ENCODE data around the gene ICA1.

The ICA1 gene

DNA sequence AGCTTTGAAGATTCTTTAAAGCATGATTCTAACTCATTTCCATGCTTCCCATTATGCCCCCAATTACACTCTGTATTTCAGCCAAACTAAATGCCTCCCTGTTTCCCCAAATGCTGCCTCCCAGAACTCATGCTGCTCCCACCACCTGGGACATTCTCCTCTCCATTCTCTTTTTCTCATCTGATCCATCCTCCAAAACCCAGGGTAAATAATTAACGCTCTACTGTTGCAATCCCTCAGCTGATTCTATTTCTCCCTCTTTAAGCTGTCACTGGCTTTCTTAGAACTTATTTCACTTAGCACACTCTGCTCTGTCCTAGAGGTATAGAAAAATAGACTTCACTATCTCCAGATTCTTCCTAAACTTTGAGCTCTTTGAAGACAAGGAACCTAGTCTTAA lies 104.7 kb downstream of the ICA1 start:
- DNase-seq, result no peak

DNA sequence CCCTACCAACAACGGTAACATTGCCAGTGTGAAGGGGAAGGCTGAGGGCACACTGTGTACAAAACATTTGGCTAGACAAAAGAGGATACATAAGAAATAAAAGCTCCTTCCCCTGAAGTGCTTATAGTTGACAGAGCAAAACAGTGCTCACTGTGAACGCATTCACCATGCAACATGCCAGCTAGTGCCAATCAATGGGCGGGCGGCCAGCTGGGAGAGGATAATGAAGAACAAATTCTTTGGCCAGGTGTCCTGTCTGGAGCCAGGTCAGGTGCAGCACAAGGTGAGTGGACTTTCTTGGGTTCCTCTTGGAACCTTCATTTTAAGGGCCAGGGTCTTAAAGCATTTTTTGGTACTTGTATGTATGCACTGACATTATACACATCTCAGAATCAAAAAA lies 106.1 kb downstream of the ICA1 start:
- no peak for DNase-seq

- DNase-seq, result no peak
These were observed 107.7 kb downstream of the ICA1 start for GRCh38 chr7:8154272-8154671.

DNA sequence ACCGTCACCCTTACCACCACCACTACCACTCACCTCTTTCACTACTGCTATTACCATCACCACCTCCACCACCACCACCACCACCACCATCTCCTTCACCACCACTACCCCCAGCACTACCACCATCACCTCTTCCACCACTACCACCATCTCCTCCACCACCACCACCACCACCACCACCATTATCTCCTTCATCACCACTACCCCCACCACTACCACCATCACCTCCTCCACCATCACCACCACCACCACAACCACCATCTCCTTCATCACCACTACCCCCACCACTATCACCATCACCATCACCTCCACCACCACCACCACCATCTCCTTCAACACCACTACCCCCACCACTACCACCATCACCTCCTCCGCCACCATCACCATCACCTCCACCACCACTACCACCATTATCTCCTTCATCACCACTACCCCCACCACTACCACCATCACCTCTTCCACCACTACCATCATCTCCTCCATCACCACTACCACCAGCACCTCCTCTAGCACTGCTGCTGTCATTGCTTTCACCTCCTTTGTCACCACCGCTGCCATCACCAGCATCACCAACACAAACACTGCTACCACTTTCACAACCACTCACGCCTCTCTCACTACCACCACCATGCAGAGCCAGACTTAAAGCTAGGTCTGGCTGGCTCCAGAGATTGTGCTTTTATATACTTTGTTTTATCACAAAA lies 109.3 kb downstream of the ICA1 start:
- no peak for DNase-seq

DNA sequence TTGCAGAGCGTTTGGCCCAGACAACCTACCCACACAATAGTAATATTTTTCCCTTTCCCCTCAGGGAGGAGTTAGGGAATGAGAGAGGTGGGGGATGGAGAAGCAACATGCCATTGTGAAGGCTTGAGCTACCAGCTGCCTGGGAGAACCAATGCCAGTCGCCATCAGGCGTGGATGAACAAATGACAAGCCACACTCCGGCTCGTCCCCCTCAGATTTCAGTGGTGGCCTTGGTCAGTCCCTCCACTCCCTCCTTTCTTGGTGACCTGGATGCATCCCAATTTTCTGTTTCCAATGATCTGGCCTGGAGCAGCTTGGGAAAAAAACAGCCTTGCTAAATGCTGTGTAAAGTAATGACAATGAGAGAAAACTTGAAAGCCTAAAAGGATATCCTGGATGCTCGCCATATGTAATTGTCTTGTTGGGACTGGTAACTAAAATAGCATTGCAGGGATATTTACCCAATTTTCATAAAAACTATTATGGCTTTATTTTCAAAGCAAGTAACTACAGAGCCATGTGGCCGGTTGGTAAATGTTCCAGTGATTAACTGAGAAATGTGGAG lies 110.7 kb downstream of the ICA1 start:
- no peak for DNase-seq

GRCh38 chr7:8149222-8149621 lies 112.7 kb downstream of the ICA1 start:
- DNase-seq, result no peak

- DNase-seq, result no peak
These were observed 114.1 kb downstream of the ICA1 start for GRCh38 chr7:8147760-8148463.

DNA sequence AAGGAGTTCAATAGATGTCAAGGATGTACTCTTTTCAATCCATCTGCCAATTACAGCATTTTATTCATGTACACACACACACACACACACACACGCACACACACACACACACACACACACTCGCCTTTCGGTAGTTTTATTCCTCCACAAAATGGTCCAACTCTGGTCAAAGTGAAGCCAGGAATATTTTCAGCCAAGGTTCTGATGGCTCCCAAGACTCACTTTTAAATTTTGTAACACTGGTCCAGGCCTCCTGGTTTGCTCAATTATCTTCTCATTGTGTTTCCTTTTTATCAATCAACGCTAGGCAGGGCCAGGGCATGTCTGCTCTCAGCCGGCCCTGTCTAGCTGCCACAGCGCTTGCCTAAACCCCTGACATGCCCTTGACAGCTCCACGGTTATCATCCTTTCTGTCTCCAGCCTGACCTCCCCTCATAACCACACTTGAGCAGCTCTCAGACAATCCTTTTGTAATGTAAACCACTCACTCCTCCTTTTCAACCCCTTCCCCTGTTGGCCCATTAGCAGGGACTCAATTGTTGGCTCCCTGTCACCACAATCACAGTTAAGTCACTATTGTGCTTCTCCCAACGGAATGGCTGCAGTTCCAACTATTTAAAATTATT lies 115.1 kb downstream of the ICA1 start:
- no peak for DNase-seq

DNA sequence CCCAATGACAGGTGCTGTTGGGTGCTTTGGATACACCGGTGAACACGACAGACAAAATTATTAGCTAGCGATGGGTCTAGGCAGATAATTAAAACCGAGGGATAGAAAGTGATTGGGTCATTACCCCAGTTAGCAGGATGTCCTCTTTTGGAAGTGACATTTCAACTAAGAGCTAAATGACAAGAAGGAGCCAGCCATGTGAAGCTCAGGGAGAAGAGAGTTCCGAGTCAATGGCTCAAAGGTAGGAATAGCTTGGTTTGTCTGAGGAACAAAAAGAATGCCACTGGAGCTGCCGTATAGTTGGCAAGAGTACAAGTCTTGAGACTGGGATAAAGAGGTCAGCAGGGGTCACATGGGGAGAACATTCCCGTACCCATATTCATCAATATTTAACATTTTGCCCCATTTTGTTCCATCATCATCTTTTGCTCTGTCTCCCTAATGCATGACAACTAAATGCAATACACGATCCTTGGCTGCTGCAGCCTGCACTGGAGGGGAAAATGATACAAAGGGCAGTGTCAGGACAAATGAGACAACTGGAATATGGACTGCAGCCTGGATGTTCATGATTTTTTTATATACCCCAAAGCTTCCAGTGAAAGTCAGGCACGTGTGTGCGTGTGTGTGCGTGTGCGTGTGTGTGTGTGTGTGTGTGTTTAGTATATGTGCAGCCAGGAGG lies 115.7 kb downstream of the ICA1 start:
- no peak for DNase-seq

- no peak for DNase-seq
These were observed 117.1 kb downstream of the ICA1 start for GRCh38 chr7:8144856-8145255.

DNA sequence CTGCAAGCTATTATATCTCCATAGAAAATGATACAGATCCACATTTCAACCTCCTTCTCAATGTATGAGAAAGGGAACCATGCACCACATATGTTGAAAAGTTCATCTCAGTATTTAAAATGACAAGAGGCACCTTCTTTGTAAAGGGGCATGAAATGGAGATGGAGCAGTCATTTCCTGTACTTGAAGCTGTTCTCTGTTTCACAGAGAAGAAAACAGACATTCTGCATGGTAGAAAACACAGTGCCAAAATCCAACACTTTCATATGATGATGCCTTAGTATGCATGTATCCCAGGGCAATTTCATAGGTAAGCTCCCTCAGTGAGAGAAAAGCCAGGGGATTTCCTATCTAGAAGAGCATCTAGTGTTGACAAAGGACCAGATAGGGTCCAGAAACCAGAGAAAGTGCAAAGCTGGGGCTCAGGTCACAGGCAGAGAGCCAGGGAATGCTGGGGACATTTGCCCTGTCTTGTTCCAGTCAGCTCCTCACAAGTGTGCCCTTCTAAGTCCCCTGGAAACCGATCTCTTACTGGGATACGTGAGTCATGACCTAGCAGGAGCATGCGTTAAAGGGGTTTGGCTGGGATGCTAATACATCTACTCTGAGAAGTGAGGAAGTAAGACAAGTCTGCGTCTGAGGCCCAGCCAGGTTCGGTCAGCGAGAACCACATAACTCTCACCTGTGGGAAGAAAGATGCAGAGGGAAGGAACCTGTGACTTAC lies 118.7 kb downstream of the ICA1 start:
- DNase-seq, result no peak

DNA sequence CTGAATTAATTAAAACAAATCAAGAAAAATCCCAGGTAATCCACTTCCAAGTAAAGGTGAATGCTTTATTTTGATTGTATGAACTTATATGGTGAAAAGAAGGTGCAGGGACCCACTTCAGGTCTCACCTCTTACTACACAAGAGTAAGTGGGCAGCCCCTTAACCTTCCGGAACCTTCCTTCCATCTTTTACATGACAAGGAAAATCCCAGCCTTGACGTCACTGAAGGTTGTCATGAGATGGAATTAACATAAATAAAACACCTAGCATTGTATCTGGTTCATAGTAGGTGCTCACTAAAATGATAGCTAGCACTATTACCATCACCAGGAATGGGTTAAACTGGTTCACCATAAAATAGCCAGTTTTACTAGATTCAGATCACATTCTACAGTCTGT lies 119.5 kb downstream of the ICA1 start:
- DNase-seq, result no peak

DNA sequence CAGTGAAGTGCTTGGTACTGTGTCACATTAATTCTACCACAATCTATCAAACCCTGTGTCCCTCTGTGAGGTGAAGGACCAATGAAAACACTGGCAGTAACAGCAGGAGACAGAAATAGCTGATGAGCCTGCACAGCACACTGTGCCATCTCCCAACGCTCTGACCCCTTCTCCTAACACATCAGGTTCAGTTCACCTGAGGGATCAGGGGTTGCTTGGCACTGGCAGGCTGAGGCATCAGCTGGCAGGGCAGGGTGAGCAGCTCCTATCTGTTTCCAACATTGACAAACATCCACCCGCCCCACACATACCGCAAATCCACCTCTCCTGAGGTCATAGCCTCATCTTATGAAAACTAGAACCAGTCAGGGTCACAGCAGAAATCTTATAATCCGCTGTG lies 120.9 kb downstream of the ICA1 start:
- no peak for DNase-seq

DNA sequence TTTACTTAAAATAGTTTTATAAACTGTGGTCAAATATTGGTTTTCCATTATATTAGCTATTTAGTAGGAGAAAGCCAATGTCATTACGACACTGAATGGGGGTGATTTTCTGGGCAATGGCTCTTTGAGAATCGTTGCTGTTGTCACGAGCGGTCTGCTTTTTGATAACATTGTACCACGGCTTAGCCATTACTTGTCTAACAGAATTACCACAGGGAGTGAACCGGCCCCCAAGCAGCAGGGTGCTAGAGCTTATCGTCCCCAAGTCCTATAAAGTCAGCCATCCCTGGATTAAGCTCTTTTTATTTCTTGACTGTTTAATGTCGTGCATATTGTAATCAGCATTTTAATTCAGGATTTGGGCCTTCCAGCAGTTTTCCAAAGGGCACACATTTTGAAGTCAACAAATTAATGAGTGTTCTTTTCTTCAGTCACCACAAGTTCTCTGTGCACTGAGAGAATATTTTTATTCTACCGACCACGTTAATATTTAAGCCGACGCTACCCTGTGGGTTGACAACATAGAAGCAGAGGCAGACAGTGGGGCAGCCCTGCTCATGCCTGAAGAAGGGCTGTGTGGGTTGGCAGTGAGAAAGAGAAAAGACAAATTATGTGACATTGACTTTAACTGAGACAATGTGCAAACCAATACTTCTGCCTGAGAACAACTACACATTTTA lies 125.8 kb downstream of the ICA1 start:
- DNase-seq, result no peak

- DNase-seq, result no peak
These were observed 126.5 kb downstream of the ICA1 start for GRCh38 chr7:8135417-8135816.

- DNase-seq, result no peak
These were observed 127.8 kb downstream of the ICA1 start for GRCh38 chr7:8134089-8134733.

GRCh38 chr7:8133188-8133848 lies 128.6 kb downstream of the ICA1 start:
- no peak for DNase-seq

GRCh38 chr7:8131694-8132605 lies 130.0 kb downstream of the ICA1 start:
- peak in 1 of 4 experiments; percentile 20 for DNase-seq

DNA sequence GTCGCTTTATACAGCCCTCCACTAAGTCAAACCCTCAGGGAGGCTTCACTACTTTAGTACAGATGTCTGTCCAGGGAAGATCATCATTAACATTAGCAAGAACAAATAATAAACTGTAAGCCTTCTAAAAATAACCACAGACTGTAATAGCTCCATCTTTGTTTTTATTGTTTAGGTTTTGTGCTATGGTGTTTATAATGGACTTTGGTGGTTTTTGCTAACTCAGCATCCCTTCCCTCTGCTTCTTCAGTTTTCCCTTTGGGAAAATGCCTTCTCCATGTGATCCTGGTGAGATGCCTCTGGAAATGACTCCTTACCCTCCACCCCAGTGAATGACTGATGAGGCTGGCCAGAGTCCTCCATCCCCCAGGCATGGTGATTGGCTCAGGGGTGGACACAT lies 131.3 kb downstream of the ICA1 start:
- DNase-seq, result no peak

- no peak for DNase-seq
These were observed 132.7 kb downstream of the ICA1 start for GRCh38 chr7:8129318-8129659.
